Spleen (tissue), 7 donors: ENCODE data around the gene LAMC2.

Experiments
- CTCF ChIP-seq, 11 experiments: fragments of 200-600 bp in 7 of 11; fragments of 450-650 bp in 4 of 11; sonication (generic) in 4 of 11; IDR thresholded peaks in 8 of 11; conservative IDR thresholded peaks in 3 of 11; 1 replicate in 7 of 11; 2 replicates in 4 of 11; pipeline versions ENCODE4 v1.4.0 to v1.8.0; 2016 to 2021; ENCODE audit warnings: antibody characterized with exemption in 11 of 11, inconsistent platforms in 4 of 11, mild to moderate bottlenecking in 1 of 11
- POLR2A ChIP-seq, 3 donors: fragments of 450-650 bp; IDR thresholded peaks; one replicate each; pipeline ENCODE4 v1.5.1; 2017; ENCODE audit warnings: antibody characterized with exemption in 3 of 3, mild to moderate bottlenecking in 1 of 3
- POLR2AphosphoS5 ChIP-seq, 3 donors: sonication (generic); formaldehyde crosslinking; IDR thresholded peaks; one replicate each; pipeline ENCODE4 v1.5.1; 2017; ENCODE audit warnings: antibody characterized with exemption in 3 of 3
- donor health status: DM: no; HTN: no; CAD: no; lungs with moderate emphysema.
- donor health status: DM: no; HTN: no; CAD: no.
- donor health status: DM: no; HTN: no; CAD: no.

GRCh38 chr1:183251959-183252450, 65.9 kb downstream of the LAMC2 start:
- TF ChIP-seq CTCF (IDR thresholded peaks at IDR 0.05 in 8 of 11, conservative IDR thresholded peaks at IDR 0.05 in 3 of 11), result no peak
- TF ChIP-seq POLR2A (IDR thresholded peaks at IDR 0.05), result no peak
- TF ChIP-seq POLR2AphosphoS5 (IDR thresholded peaks at IDR 0.05), result no peak
